Hematopoietic multipotent progenitor cell treated with erythropoietin and hydrocortisone succinate and interleukin-3 and kit ligand, for 4 days (in vitro differentiated cells): ENCODE measurements around the gene ELOVL1.
"Not testable (repeated sequence)": the region's sequence is repeated elsewhere in the genome, so short reads cannot be mapped to it uniquely, and the experiment has no call there.

Source experiments
- DNase-seq: peaks from one replicate; pipeline ENCODE4 v3.0.0-alpha.2; 2015

The ELOVL1 gene

GRCh38 chr1:43379476-43379875 lies 11.7 kb upstream of the ELOVL1 start:
- no peak for DNase-seq

GRCh38 chr1:43377831-43378230 lies 10.0 kb upstream of the ELOVL1 start:
- no peak for DNase-seq

GRCh38 chr1:43376723-43377235 lies 9.0 kb upstream of the ELOVL1 start:
- no peak for DNase-seq

- no peak for DNase-seq
These were observed 5.5 kb upstream of the ELOVL1 start for GRCh38 chr1:43373066-43373940.

GRCh38 chr1:43372172-43372571 lies 4.4 kb upstream of the ELOVL1 start:
- no peak for DNase-seq

- DNase-seq, result no peak
These were observed 2.8 kb upstream of the ELOVL1 start for GRCh38 chr1:43370564-43370963.

GRCh38 chr1:43369779-43370178 lies 2.0 kb upstream of the ELOVL1 start:
- DNase-seq, result not testable (repeated sequence)

GRCh38 chr1:43368646-43369020 lies 822 bp upstream of the ELOVL1 start:
- DNase-seq, result no peak

- peak; percentile 94 for DNase-seq
These were observed 546 bp downstream of the ELOVL1 start for GRCh38 chr1:43367026-43367903.

- DNase-seq, result no peak
These were observed 1.2 kb downstream of the ELOVL1 start for GRCh38 chr1:43366601-43367025.

GRCh38 chr1:43366179-43366578 lies 1.6 kb downstream of the ELOVL1 start:
- DNase-seq, result no peak

- no peak for DNase-seq
These were observed 2.1 kb downstream of the ELOVL1 start for GRCh38 chr1:43365678-43366077.

GRCh38 chr1:43363935-43364525 lies 3.8 kb downstream of the ELOVL1 start:
- no peak for DNase-seq

GRCh38 chr1:43363283-43363934 lies 4.4 kb downstream of the ELOVL1 start:
- DNase-seq, result no peak

- no peak for DNase-seq
These were observed 7.2 kb downstream of the ELOVL1 start for GRCh38 chr1:43360616-43361015.

GRCh38 chr1:43359696-43360095 lies 8.1 kb downstream of the ELOVL1 start:
- DNase-seq, result no peak

GRCh38 chr1:43358746-43359693 lies 8.8 kb downstream of the ELOVL1 start, which contains the start of gene CDC20:
Gene CDC20, plus strand, starts transcription at chr1:43358981. Its CDS starts 235 bp downstream, at chr1:43359216.
- peak; percentile 100 for DNase-seq

- DNase-seq, result peak; percentile 78
These were observed 9.6 kb downstream of the ELOVL1 start for GRCh38 chr1:43358121-43358745.

- no peak for DNase-seq
These were observed 10.6 kb downstream of the ELOVL1 start for GRCh38 chr1:43357251-43357650.

- DNase-seq, result no peak
These were observed 12.9 kb downstream of the ELOVL1 start for GRCh38 chr1:43354936-43355335.

- no peak for DNase-seq
These were observed 13.3 kb downstream of the ELOVL1 start for GRCh38 chr1:43354471-43354870.
